ENCODE measurements around the gene RPL22. TPM values are rescaled to one million over a fixed set of nuclear protein-coding genes. Genes with fewer than 3 reads are reported as not detected.

The RPL22 gene
- total and polyA plus RNA-seq, 2 of the 8 experiments (the other 6 are each of a cell fraction or from before 2014, with no cell fraction given) = 133 to 521 TPM

DNA sequence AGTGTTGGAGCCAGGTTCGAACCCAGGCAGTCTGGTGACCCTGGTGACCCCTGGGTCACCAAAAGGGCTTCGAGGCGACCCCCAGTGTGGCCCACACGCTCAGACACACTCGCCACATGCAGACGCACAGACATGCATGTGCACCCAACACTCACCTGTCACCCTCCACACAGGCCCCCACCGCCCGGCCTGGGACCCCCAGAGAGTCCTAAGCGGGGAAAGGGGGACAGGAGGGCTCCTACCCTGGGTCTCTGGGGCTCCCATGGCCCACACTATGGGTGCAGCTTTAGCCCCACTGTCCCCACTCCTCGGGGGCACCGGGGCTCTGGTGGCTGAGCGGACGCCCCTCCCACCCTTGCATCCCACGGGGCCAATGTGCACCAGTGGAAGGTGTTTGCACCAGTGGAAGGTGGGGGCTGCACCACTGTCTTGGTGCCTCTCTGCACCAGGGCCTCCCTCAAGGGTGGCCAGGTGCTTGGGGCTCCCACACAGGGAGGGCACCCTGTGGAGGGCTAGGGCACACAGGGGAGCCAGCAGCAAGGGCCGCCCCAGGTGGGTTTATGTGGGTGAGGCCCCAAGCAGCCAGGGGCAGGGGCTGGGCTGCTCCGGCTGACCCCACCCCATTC, 29.2 kb downstream of the RPL22 start:
- Histone ChIP-seq H3K79me1 (ENCODE audit: low read depth, low read length) (no peaks in the 10 kb centered on the region), H3K23me2 (ENCODE audit: low read depth, low read length) (peaks cover 11% of the 10 kb centered on the region; the same call in 1 of the 2 replicates), H2BK15ac (ENCODE audit: low read length) (no peak overlapping the region), H3K4me2 (ENCODE audit: insufficient read depth in 1 of 2, low read depth in 2 of 2, low read length in 2 of 2) (no peak overlapping the region), H3K9ac (replicated peaks in 1 of 4; ENCODE audit: extremely low read depth in 1 of 4, low read depth in 3 of 4, low read length in 3 of 4) (no peak overlapping the region), H3K9me3 (ENCODE audit: insufficient read depth in 2 of 2, low read depth in 1 of 2, low read length in 1 of 2) (no peaks in the 10 kb centered on the region), H2BK12ac (ENCODE audit: low read depth, low read length) (no peak overlapping the region), H3K56ac (replicated peaks; ENCODE audit: insufficient read length, low read depth, low read length) (no peak overlapping the region), H2AK5ac (ENCODE audit: low read depth, low read length) (no peak overlapping the region), H2BK20ac (ENCODE audit: low read length) (no peak overlapping the region), H3K4ac (replicated peaks; ENCODE audit: insufficient read length, low read depth, low read length) (no peak overlapping the region), H3K14ac (ENCODE audit: insufficient read length) (no peak overlapping the region), H3K27ac (ENCODE audit: low read depth, low read length) (no peak overlapping the region), H3K18ac (ENCODE audit: extremely low read depth, low read length) (no peak overlapping the region), H2BK5ac (ENCODE audit: low read depth, low read length) (no peak overlapping the region), H4K5ac (ENCODE audit: insufficient read length, low read depth, low read length) (no peak overlapping the region), H4K20me1 (replicated peaks in 1 of 2; ENCODE audit: control insufficient read depth in 1 of 2, insufficient read depth in 2 of 2, low read length in 2 of 2) (peaks cover 0 to 10% of the 10 kb centered on the region in 2 experiments), H3K23ac (ENCODE audit: insufficient read length) (no peak overlapping the region), H2BK120ac (replicated peaks; ENCODE audit: low read depth, low read length) (no peak overlapping the region), H2AFZ (ENCODE audit: low read length) (no peak overlapping the region), H3K79me2 (ENCODE audit: control insufficient read depth in 1 of 2, insufficient read depth in 2 of 2, low read length in 2 of 2) (no peaks in the 10 kb centered on the region), H4K8ac (ENCODE audit: extremely low read depth, insufficient read depth, low read length) (no peak overlapping the region), H3K4me1 (replicated peaks in 1 of 4; ENCODE audit: control insufficient read depth in 3 of 4, insufficient read depth in 4 of 4, low read length in 3 of 4) (no peaks in the 10 kb centered on the region; a peak in 1 of 7 replicates), H4K91ac (replicated peaks; ENCODE audit: insufficient read length, low read length) (no peak overlapping the region), H3K36me3 (ENCODE audit: control insufficient read depth in 2 of 4, insufficient read depth in 4 of 4, low read length in 3 of 4) (no peaks in the 10 kb centered on the region), H3K27me3 (replicated peaks in 1 of 4; ENCODE audit: control insufficient read depth in 3 of 4, extremely low read depth in 1 of 4, insufficient read depth in 3 of 4, low read length in 3 of 4) (no peaks in the 10 kb centered on the region; a peak in 1 of 7 replicates), H3K4me3 (ENCODE audit: extremely low read depth in 1 of 4, insufficient read depth in 2 of 4, low read depth in 3 of 4, low read length in 4 of 4) (no peak overlapping the region)
- FAIRE-seq (no peak), DNase-seq (ENCODE audit: low read depth in 1 of 2, low spot score in 2 of 2) (no peak)
- ChIA-PET POLR2A (ENCODE audit: partially characterized antibody) (interaction anchor here (1.5 kb wide), 1 partner anchor 13 kb away, joined by 4 read pairs; no protein-coding TSS in a partner anchor), CTCF (ENCODE audit: partially characterized antibody) (interaction anchor here (1.1 to 5.4 kb wide), 17 partner anchors 9 to 135 kb away, joined by 3 to 40 read pairs (median 5); no protein-coding TSS in a partner anchor)
- WGBS, 2 experiments (ENCODE audit: extremely low coverage in 1 of 2, insufficient coverage in 1 of 2, insufficient read length in 1 of 2, insufficient replicate concordance in 2 of 2, low coverage in 1 of 2, low lambda C conversion rate in 2 of 2, missing lambda C conversion rate in 1 of 2) = 86% methylated on average over 13 of the region's 16 CpGs; no CpG with 5 or more reads in 1 of the 2 experiments
- no peak for TF ChIP-seq KDM4A (IDR thresholded peaks at IDR 0.05; ENCODE audit: low read depth, low read length, severe bottlenecking)
- no peak for TF ChIP-seq CHD1 (IDR thresholded peaks at IDR 0.05; ENCODE audit: low read depth, low read length)
- no peak for TF ChIP-seq SIRT6 (IDR thresholded peaks at IDR 0.05; ENCODE audit: low read length)
- no peak for TF ChIP-seq ATF3 (IDR thresholded peaks at IDR 0.05; ENCODE audit: insufficient read depth, low read depth, low read length)
- no peak for TF ChIP-seq MAFK (IDR thresholded peaks at IDR 0.05; ENCODE audit: low read depth, low read length)
- TF ChIP-seq CBX8 (IDR thresholded peaks at IDR 0.05; ENCODE audit: borderline replicate concordance, low read depth, low read length) = no peak
- TF ChIP-seq HDAC2 (IDR thresholded peaks at IDR 0.05; ENCODE audit: borderline replicate concordance in 1 of 2, low read depth in 2 of 2, low read length in 2 of 2) = no peak
- TF ChIP-seq RXRA (IDR thresholded peaks at IDR 0.05; ENCODE audit: insufficient read depth, low read depth, low read length) = no peak
- TF ChIP-seq NANOG (IDR thresholded peaks at IDR 0.05; ENCODE audit: insufficient read depth, low read depth, low read length, poor library complexity, severe bottlenecking) = no peak
